ENCODE measurements around the gene SMIM44. TPM values are rescaled to one million over a fixed set of nuclear protein-coding genes. Genes with fewer than 3 reads are reported as not detected.

Gene SMIM44
- not detected in 5 replicates for total RNA-seq (2022; extraction: Qiagen RNA extraction)

GRCh38 chr19:3483226-3483628 lies at the start of gene SMIM44:
Gene SMIM44, minus strand, starts transcription at chr19:3483441. Its CDS starts 38 bp downstream, at chr19:3483403.

GRCh38 chr19:3505598-3506383 lies 22.6 kb upstream of the SMIM44 start, which contains the start of gene FZR1:
Gene FZR1, plus strand, starts transcription at chr19:3506311. Its CDS starts 16,679 bp downstream, at chr19:3522990.

GRCh38 chr19:3500429-3501101 lies 17.3 kb upstream of the SMIM44 start, which contains the start of gene DOHH:
Gene DOHH, minus strand, starts transcription at chr19:3500674. Its CDS starts 3,860 bp downstream, at chr19:3496814.

DNA sequence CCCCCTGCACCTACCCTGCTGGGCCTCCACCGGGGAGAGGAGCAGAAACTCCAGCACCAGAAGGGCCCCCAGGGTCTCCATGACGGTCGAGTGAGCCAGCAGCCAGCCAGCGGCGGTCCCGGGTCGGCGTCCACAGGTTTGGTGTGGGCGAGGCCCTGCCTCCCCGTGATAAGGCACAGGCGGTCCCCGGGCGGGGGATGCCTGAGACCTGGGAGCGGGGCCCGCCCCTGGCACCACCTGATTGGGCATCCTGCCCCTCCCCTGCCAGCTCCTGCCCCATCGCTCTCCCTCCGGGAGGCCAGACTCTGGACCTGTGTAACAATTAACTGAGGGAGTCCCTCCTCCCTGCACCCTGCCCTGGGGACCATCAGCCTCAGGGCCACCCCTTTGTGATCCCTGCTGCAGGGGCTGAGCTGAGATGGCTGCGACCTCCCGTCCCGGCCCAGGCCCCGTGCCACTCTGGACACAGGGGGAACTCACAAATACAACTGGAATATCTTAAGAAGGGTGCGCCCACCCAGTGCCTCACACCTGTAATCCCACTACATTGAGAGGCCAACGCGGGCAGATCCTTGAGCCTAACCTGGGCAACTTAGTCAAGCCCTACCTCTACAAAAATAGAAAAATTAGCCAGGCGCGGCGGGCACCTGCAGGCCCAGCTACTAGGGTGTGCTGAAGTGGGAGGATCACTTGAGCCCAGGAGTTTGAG lies 2.7 kb downstream of the SMIM44 start, which contains the start of gene SMIM24:
Gene SMIM24 (minus strand): TSS at position 143 of the 709 bp plus-strand sequence. CDS start 62 bp downstream, at position 81.

Other genes with a start within 250 kb of the SMIM44 start
- 34.1 to 44.3 TPM (median 43.3 TPM) in 5 replicates for gene NFIC, start 116.9 kb downstream of the SMIM44 start, total RNA-seq (2022; extraction: Qiagen RNA extraction)
- 0.30 to 0.84 TPM (median 0.44 TPM) in 5 replicates for gene SMIM24, start 2.9 kb downstream of the SMIM44 start, total RNA-seq (2022; extraction: Qiagen RNA extraction)
- 12.5 to 21.9 TPM (median 19.4 TPM) in 5 replicates for gene DOHH, start 17.2 kb upstream of the SMIM44 start, total RNA-seq (2022; extraction: Qiagen RNA extraction)
- 25.0 to 37.2 TPM (median 34.3 TPM) in 5 replicates for gene FZR1, start 22.9 kb upstream of the SMIM44 start, total RNA-seq (2022; extraction: Qiagen RNA extraction)
- gene TEKTIP1, start 55.7 kb upstream of the SMIM44 start, total RNA-seq (2022; extraction: Qiagen RNA extraction): 0.21 TPM in 1 of 5 replicates, not detected in the others
- gene MFSD12, start 74.1 kb upstream of the SMIM44 start, total RNA-seq (2022; extraction: Qiagen RNA extraction): 122 to 178 TPM (median 172 TPM) in 5 replicates
- 44.7 to 72.4 TPM (median 69.9 TPM) in 5 replicates for gene HMG20B, start 89.5 kb upstream of the SMIM44 start, total RNA-seq (2022; extraction: Qiagen RNA extraction)
- 0.17 to 0.25 TPM (median 0.23 TPM) in 5 replicates for gene GIPC3, start 102.0 kb upstream of the SMIM44 start, total RNA-seq (2022; extraction: Qiagen RNA extraction)
- 0.50 to 1.1 TPM (median 0.96 TPM) in 5 replicates for gene TBXA2R, start 123.4 kb upstream of the SMIM44 start, total RNA-seq (2022; extraction: Qiagen RNA extraction)
- 13.1 to 19.8 TPM (median 19.3 TPM) in 5 replicates for gene CACTIN, start 143.3 kb upstream of the SMIM44 start, total RNA-seq (2022; extraction: Qiagen RNA extraction)
- gene PIP5K1C, start 217.0 kb upstream of the SMIM44 start, total RNA-seq (2022; extraction: Qiagen RNA extraction): 9.7 to 13.8 TPM (median 12.6 TPM) in 5 replicates
- gene TJP3, start 224.9 kb upstream of the SMIM44 start, total RNA-seq (2022; extraction: Qiagen RNA extraction): 0.29 to 0.53 TPM (median 0.33 TPM) in 5 replicates

Measured in A549 treated with CORT108297 at 1 μM for 4 hours (cell line).